Progenitor cell of endocrine pancreas (in vitro differentiated cells): Measurements from ENCODE around the gene AGTR1. TPM values are rescaled to one million over a fixed set of nuclear protein-coding genes. Genes with fewer than 3 reads are reported as not detected.

ENCODE experiments used
- DNase-seq: peaks from one replicate; pipeline ENCODE4 v3.0.0; 2021; ENCODE audit warnings: low spot score; ENCODE audit not compliant: unreplicated experiment
- H3K27ac Mint-ChIP-seq: 2 replicates; pipeline ENCODE4 v1.8.0; 2021; ENCODE audit warnings: mild to moderate bottlenecking, moderate library complexity, mixed read lengths
- H3K27me3 Mint-ChIP-seq: 2 replicates; pipeline ENCODE4 v1.8.0; 2021; ENCODE audit warnings: mixed read lengths
- H3K36me3 Mint-ChIP-seq: 2 replicates; pipeline ENCODE4 v1.8.0; 2022; ENCODE audit warnings: mixed read lengths; ENCODE audit not compliant: insufficient read depth
- H3K4me1 Mint-ChIP-seq: 2 replicates; pipeline ENCODE4 v1.8.0; 2021; ENCODE audit warnings: low read depth, mixed read lengths
- H3K4me3 Mint-ChIP-seq: 2 replicates; pipeline ENCODE4 v1.8.0; 2021; ENCODE audit warnings: low read depth, mild to moderate bottlenecking, moderate library complexity, mixed read lengths
- H3K9me3 Mint-ChIP-seq: 2 replicates; pipeline ENCODE4 v1.8.0; 2021; ENCODE audit warnings: low read depth, mixed read lengths
- total RNA-seq: library from RNA; stranded (reverse); gene quantifications from 2 replicates; pipeline ENCODE4 v1.2.1, GENCODE V29; 2021
- TF ChIP-seq, protein P1 (sequence below): fragments of 200-600 bp; sonication (generic); IDR thresholded peaks from one replicate; pipeline ENCODE4 v1.5.0; 2021; ENCODE audit warnings: antibody characterized with exemption, mild to moderate bottlenecking; ENCODE audit not compliant: unreplicated experiment

Gene AGTR1
- total RNA-seq, 1 donor from 2014 or later: 8.2 TPM

DNA sequence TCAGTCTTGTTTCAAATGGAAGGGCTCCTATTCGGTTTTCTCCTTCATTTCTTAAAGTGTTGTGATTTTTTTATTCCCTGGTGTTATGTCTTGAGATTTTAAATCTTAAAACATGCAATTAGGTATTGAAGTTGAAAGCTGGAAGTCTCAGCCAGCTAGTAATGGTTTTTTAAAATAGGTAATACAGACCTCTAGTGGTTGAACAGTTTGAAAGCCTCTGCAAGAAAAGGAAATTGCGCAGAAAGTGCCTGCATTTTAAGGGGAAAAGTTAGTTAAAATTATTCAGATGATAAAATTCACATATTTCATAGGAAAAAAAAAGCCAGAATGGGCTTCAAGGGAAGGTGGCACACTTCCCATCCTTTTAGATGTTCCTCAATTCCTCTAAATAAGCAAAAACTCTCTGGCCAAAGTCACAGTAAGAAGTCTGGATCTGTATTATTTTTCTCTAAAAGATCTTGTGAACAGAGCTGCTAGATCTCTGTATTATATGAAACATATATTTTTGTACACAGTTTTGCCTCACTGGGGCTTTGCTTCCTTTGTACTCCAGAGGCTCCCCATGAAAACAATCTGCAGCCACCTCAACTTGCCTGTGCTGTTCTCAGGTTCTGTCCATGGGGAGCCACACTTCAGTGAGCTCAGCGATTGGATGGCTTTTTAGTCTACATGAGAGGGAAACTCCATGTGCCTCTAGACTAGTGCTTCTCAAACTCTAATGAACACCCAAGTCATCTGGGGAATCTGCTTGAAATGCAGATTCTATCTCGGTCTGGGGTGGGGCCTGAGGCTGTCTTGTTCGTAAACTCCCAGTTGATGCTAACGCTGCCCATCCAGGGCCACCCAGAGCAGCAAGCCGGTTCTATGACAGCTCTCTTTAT is 21.5 kb downstream of the AGTR1 start:
- no peaks in the 10 kb centered on the region for H3K36me3 Mint-ChIP-seq
- no peak overlapping the region for H3K4me3 Mint-ChIP-seq

DNA sequence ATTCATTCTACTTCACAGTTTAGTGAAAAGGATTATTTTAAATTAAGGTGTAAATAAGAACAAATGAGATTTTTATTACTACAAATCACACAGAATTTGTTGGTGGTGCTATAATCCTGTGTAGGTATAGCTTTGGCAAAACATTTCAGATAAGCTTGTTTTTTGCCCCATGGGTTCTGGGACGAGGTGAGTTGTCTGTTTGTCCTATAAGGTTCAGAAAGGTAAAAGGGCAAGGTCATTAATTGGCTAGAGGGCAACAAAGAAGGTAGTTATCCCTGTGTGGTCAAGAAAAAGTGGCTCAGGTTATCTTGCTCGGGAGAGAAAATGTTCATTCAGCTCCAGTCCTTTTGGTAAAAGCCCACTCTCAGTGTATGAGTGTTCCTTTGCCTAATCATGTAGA is 23.2 kb downstream of the AGTR1 start:
- no peak for DNase-seq
- Mint-ChIP-seq H3K4me3 (no peak overlapping the region), H3K27ac (no peak overlapping the region), H3K9me3 (no peaks in the 10 kb centered on the region), H3K36me3 (no peaks in the 10 kb centered on the region), H3K4me1 (peaks cover 7% of the 10 kb centered on the region), H3K27me3 (no peaks in the 10 kb centered on the region)
- TF ChIP-seq, protein P1, sequence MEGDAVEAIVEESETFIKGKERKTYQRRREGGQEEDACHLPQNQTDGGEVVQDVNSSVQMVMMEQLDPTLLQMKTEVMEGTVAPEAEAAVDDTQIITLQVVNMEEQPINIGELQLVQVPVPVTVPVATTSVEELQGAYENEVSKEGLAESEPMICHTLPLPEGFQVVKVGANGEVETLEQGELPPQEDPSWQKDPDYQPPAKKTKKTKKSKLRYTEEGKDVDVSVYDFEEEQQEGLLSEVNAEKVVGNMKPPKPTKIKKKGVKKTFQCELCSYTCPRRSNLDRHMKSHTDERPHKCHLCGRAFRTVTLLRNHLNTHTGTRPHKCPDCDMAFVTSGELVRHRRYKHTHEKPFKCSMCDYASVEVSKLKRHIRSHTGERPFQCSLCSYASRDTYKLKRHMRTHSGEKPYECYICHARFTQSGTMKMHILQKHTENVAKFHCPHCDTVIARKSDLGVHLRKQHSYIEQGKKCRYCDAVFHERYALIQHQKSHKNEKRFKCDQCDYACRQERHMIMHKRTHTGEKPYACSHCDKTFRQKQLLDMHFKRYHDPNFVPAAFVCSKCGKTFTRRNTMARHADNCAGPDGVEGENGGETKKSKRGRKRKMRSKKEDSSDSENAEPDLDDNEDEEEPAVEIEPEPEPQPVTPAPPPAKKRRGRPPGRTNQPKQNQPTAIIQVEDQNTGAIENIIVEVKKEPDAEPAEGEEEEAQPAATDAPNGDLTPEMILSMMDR: no peak

More for the DNA sequence above, 21.5 kb downstream of the AGTR1 start:
- no peaks in the 10 kb centered on the region for H3K27me3 Mint-ChIP-seq
- DNase-seq: no peak
- TF ChIP-seq, protein P1: peak; percentile 46
- no peak overlapping the region for H3K27ac Mint-ChIP-seq
- peaks cover 7% of the 10 kb centered on the region for H3K4me1 Mint-ChIP-seq
- H3K9me3 Mint-ChIP-seq: no peaks in the 10 kb centered on the region

DNA sequence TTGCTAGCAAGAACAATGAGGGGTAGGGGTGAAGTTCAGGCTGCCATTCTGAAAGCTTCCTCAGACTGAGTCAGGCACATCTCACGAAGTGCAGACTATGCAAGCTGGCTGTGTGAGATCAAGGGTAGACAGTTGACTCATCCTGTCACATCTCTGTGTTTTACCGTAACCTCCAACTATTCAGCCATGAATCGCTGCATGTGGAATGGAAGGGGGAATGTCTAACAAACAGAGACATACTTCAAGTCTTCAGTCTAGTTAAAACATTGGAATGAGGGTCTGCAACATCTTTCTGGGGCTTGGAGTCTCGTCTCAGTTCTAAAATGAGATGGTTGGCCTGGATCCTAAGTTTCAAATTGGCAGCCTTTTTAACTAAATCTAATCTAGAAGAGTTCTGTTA is 25.9 kb downstream of the AGTR1 start:
- Mint-ChIP-seq H3K4me1 (peaks cover 8% of the 10 kb centered on the region), H3K27ac (no peak overlapping the region), H3K4me3 (no peak overlapping the region), H3K36me3 (no peaks in the 10 kb centered on the region), H3K9me3 (no peaks in the 10 kb centered on the region), H3K27me3 (no peaks in the 10 kb centered on the region)
- TF ChIP-seq, protein P1: no peak
- no peak for DNase-seq

DNA sequence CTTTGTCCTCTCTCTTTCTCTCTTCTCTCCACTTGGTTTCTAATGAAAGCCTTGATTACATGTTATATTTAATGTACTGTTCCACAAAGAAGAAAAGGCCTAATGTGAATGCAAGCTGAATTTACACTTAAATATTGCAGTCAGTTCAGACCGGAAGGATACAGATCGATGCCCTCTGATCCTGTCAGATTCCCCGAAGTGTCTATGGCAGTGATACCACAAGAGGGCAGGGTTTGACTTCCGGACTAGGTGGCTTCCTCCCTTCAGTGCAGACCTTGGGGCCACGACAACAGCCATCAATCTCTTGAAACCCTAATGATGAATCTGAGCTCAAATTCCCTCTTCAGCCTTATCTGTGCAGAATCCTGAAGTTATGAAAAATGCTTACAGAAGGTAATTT is 29.5 kb downstream of the AGTR1 start:
- Mint-ChIP-seq H3K36me3 (no peaks in the 10 kb centered on the region), H3K27me3 (no peaks in the 10 kb centered on the region)
- DNase-seq: no peak

DNA sequence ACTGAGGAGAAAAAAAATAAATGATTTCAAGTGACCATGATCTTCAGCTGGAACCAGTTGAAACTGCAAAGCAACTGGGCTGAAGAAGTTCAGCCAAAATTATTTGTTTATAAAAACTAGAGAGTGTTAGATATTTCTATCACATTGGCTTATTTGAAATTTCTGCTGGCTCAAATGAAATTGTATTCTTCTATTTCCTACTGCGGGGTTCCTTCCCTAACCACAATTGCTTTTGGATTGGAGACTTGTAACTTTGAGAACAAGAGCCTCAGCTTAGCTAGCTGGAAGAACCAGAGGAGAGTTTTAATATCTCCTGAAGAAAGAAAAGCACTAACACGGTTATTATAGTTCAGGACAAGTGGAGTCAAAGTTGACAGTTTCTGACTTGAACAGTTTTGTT is 31.1 kb downstream of the AGTR1 start:
- H3K27ac Mint-ChIP-seq: no peak overlapping the region
- no peaks in the 10 kb centered on the region for H3K27me3 Mint-ChIP-seq
- H3K4me1 Mint-ChIP-seq: peaks cover 4% of the 10 kb centered on the region
- no peaks in the 10 kb centered on the region for H3K9me3 Mint-ChIP-seq
- no peak for DNase-seq
- no peak overlapping the region for H3K4me3 Mint-ChIP-seq
- no peaks in the 10 kb centered on the region for H3K36me3 Mint-ChIP-seq
- TF ChIP-seq, protein P1: no peak

More for the DNA sequence above, 29.5 kb downstream of the AGTR1 start:
- no peak overlapping the region for H3K4me3 Mint-ChIP-seq
- no peak overlapping the region for H3K27ac Mint-ChIP-seq
- H3K9me3 Mint-ChIP-seq: no peaks in the 10 kb centered on the region
- peaks cover 4% of the 10 kb centered on the region for H3K4me1 Mint-ChIP-seq
- TF ChIP-seq, protein P1: peak; percentile 45
